Peyer's patch (tissue), 4 donors: ENCODE data around the gene C2CD4A. TPM values are rescaled to one million over a fixed set of nuclear protein-coding genes. Genes with fewer than 3 reads are reported as not detected.

Source experiments
- DNase-seq, 3 donors: peaks; one replicate each; pipeline ENCODE4 v3.0.0-alpha.2; 2017 to 2019
- H3K27ac ChIP-seq, 4 donors: fragments of 200-600 bp; sonication (generic); one replicate each; pipeline ENCODE4 v1.5.1; 2016 to 2019
- H3K27me3 ChIP-seq, 2 donors: fragments of 200-600 bp; sonication (generic); one replicate each; pipeline ENCODE4 v1.5.1; 2019
- H3K36me3 ChIP-seq, 3 donors: fragments of 200-600 bp; sonication (generic); one replicate each; pipeline ENCODE4 v1.5.1; 2016 to 2019
- H3K4me1 ChIP-seq, 4 donors: fragments of 200-600 bp; sonication (generic); one replicate each; pipeline ENCODE4 v1.5.1; 2016 to 2019
- H3K4me3 ChIP-seq, 4 donors: fragments of 200-600 bp; sonication (generic); 1 replicate in 3 of 4; 2 replicates in 1 of 4; pipeline ENCODE4 v1.5.1; 2016 to 2019; ENCODE audit warnings: mild to moderate bottlenecking in 1 of 4
- H3K9me3 ChIP-seq, 4 donors: fragments of 200-600 bp; sonication (generic); one replicate each; pipeline ENCODE4 v1.5.1; 2016 to 2019; ENCODE audit warnings: mild to moderate bottlenecking in 1 of 4
- CTCF ChIP-seq, 6 experiments: fragments of 450-650 bp in 4 of 6; fragments of 200-600 bp in 2 of 6; sonication (generic) in 1 of 6; IDR thresholded peaks; one replicate each; pipeline ENCODE4 v1.5.1; 2017 to 2019; ENCODE audit warnings: antibody characterized with exemption in 6 of 6, mild to moderate bottlenecking in 3 of 6, moderate library complexity in 1 of 6
- POLR2A ChIP-seq, 2 donors: fragments of 450-650 bp; IDR thresholded peaks; one replicate each; pipeline ENCODE4 v1.5.1; 2017; ENCODE audit warnings: antibody characterized with exemption in 2 of 2, mild to moderate bottlenecking in 2 of 2, moderate library complexity in 2 of 2
- total RNA-seq, 4 donors: library from RNA; depleted of rRNA; stranded (reverse); fragments of >200 nt; gene quantifications; one replicate each; pipeline ENCODE4 v1.1.0, GENCODE V29; 2016

The C2CD4A gene
- total RNA-seq, 4 donors from 2014 or later = 0.18 to 1.7 TPM; not detected in 2

DNA sequence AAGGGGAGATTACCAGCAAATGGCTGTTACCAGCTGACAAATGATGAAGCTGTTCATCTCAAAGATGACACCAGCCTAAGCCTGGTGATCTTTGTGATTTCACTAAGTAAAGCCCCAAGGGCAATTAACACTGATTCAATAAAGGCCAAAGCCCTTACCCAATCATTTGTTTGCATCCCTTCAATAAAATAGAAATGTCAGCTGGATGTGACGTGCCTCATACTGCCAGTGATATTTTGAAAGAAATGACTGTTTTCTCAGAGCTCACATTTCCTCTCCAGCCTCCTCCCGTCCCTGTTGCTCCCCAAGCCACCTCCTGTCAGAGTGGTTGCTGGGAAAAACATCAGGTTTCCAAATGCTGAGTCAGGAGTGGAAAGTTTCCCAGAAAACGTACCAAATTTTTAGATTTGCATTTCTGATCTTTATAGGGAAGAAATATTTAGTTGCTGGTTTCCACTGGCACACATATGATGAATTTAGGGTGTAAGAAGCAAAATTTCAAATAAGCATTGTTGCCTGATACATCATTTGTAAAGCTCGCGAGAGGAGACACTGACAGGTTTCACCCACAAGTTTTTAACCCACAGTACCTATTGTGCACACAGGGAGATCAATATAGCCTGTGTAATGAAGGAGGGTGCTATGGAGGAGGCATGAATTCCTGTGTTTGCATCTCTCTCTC, 21.0 kb downstream of the C2CD4A start:
- no peaks in the 10 kb centered on the region for H3K27me3 ChIP-seq
- no peaks in the 10 kb centered on the region for H3K4me1 ChIP-seq
- TF ChIP-seq POLR2A (IDR thresholded peaks at IDR 0.05) (no peak), CTCF (IDR thresholded peaks at IDR 0.05) (no peak)
- no peaks in the 10 kb centered on the region for H3K36me3 ChIP-seq
- no peaks in the 10 kb centered on the region for H3K9me3 ChIP-seq
- no peak for DNase-seq
- H3K4me3 ChIP-seq = no peak overlapping the region
- H3K27ac ChIP-seq = no peak overlapping the region

DNA sequence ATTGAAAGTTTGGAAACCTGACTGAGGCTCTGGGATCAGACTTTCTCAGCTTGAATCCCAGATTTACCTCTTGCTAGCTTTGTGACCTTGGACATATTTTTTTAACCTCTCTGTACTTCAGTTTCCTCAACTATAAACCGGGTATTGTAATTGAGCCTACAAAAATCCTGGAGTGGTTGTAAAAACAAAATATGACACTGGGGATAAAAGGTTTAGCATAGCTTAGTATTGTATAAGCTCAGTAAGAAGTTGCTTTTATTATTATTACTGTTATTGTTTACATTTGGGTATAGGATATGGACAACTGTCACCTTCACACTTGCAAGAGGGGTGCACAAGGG, 21.5 kb downstream of the C2CD4A start:
- H3K27ac ChIP-seq = no peak overlapping the region

GRCh38 chr15:62089616-62090015, 22.8 kb downstream of the C2CD4A start:
- Histone ChIP-seq H3K27ac (no peak overlapping the region), H3K4me1 (no peaks in the 10 kb centered on the region), H3K4me3 (no peak overlapping the region), H3K36me3 (no peaks in the 10 kb centered on the region), H3K9me3 (no peaks in the 10 kb centered on the region), H3K27me3 (no peaks in the 10 kb centered on the region)
- no peak for DNase-seq
- TF ChIP-seq POLR2A (IDR thresholded peaks at IDR 0.05) (no peak), CTCF (IDR thresholded peaks at IDR 0.05) (no peak)

More for the DNA sequence above, 21.5 kb downstream of the C2CD4A start:
- Histone ChIP-seq H3K4me1 (no peaks in the 10 kb centered on the region), H3K27me3 (no peaks in the 10 kb centered on the region), H3K9me3 (no peaks in the 10 kb centered on the region), H3K36me3 (no peaks in the 10 kb centered on the region), H3K4me3 (no peak overlapping the region)
- no peak for DNase-seq
- no peak for TF ChIP-seq CTCF (IDR thresholded peaks at IDR 0.05)
- no peak for TF ChIP-seq POLR2A (IDR thresholded peaks at IDR 0.05)

- no peak for DNase-seq
- TF ChIP-seq POLR2A (IDR thresholded peaks at IDR 0.05) = no peak
- TF ChIP-seq CTCF (IDR thresholded peaks at IDR 0.05) = no peak
- no peaks in the 10 kb centered on the region for H3K4me1 ChIP-seq
- H3K27ac ChIP-seq = no peak overlapping the region
- H3K9me3 ChIP-seq = no peaks in the 10 kb centered on the region
- no peaks in the 10 kb centered on the region for H3K27me3 ChIP-seq
- H3K4me3 ChIP-seq = no peak overlapping the region
- H3K36me3 ChIP-seq = no peaks in the 10 kb centered on the region
Observed at GRCh38 chr15:62090988-62091387, 24.2 kb downstream of the C2CD4A start.

GRCh38 chr15:62093809-62094208, 27.0 kb downstream of the C2CD4A start:
- no peak overlapping the region for H3K4me3 ChIP-seq
- no peaks in the 10 kb centered on the region for H3K4me1 ChIP-seq
- no peak for DNase-seq
- no peak overlapping the region for H3K27ac ChIP-seq
- no peaks in the 10 kb centered on the region for H3K27me3 ChIP-seq
- H3K9me3 ChIP-seq = no peaks in the 10 kb centered on the region
- H3K36me3 ChIP-seq = no peaks in the 10 kb centered on the region
- TF ChIP-seq POLR2A (IDR thresholded peaks at IDR 0.05) (no peak), CTCF (IDR thresholded peaks at IDR 0.05) (no peak)

GRCh38 chr15:62094388-62094787, 27.6 kb downstream of the C2CD4A start:
- Histone ChIP-seq H3K36me3 (no peaks in the 10 kb centered on the region), H3K4me3 (no peak overlapping the region), H3K4me1 (no peaks in the 10 kb centered on the region), H3K27ac (no peak overlapping the region), H3K27me3 (no peaks in the 10 kb centered on the region), H3K9me3 (no peaks in the 10 kb centered on the region)
- no peak for TF ChIP-seq POLR2A (IDR thresholded peaks at IDR 0.05)
- TF ChIP-seq CTCF (IDR thresholded peaks at IDR 0.05) = no peak
- DNase-seq = no peak
